GM19035 (cell line): ENCODE data around the gene TRIM66.
"Not testable (repeated sequence)": the region's sequence is repeated elsewhere in the genome, so short reads cannot be mapped to it uniquely, and the experiment has no call there.

Experiments
- ATAC-seq: cut with Tn5 transposase; IDR thresholded peaks from one replicate; pipeline ENCODE4 v1.9.1; 2021; ENCODE audit not compliant: unreplicated experiment

Gene TRIM66

DNA sequence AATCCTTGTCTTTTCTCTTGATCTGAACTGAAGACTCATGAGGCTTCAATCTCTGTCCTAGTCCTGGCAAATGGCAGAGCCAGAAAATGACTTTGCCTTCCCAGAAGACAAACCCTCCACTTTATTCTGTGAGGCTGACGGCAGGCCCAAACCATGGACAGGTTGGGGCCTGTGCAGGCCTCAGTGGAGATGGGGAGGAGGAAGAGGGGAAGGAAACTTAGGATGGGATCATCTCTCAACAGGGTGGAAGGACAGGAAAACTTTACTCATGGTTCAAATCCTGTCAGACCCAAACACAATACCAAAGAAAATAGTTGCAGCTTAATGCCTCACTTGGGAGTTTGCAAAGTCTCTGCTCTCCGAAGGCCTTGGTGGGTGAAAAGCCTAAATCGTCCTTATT lies 10.0 kb upstream of the TRIM66 start:
- no peak for ATAC-seq

DNA sequence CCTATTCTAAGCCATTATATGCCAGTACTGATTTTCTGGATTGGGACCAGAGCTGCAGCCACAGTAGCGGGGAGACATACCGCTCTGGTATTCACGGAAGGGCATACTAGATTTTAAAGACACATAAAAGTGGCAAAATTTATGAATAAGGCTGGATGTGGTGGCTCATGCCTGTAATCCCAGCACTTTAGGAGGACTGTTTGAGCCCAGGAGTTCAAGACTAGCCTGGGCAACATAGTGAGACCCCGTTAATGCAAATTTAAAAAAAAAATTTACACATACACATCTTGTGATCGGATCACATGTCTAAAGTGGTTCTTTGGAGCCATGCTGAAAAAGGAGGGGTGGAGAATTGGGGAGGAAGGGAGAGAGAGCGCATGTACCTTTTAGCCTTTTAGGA lies 9.1 kb upstream of the TRIM66 start:
- no peak for ATAC-seq

GRCh38 chr11:8690374-8691342 lies 8.2 kb upstream of the TRIM66 start:
- ATAC-seq: no peak

DNA sequence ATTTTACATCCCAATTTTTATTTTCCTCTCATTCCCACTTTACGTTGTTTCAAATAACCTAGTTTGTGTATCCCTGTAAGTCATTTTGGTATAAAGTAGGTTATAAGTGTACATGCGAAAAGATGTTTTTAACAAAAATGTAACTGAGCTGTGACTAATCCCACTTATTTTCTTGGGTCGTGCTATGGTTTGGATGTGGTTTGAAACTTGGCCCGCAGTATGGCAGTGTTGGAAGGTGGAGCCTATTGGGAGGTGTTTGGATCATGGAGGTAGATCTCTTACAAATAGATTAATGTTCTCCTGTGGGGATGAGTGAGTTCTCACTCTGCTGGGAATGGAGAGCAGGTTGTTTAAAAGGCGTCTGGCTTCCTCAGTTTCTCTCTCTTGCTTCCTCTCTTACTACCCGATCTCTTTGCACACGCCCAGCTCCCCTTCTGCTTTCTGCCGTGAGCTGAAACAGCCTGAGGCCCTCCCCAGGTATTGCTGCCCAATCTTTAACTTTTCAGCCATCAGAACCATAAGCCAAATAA lies 7.3 kb upstream of the TRIM66 start:
- ATAC-seq: no peak

GRCh38 chr11:8688414-8689362 lies 6.2 kb upstream of the TRIM66 start:
- ATAC-seq: peak; percentile 93

GRCh38 chr11:8686325-8686724 lies 3.9 kb upstream of the TRIM66 start:
- no peak for ATAC-seq

DNA sequence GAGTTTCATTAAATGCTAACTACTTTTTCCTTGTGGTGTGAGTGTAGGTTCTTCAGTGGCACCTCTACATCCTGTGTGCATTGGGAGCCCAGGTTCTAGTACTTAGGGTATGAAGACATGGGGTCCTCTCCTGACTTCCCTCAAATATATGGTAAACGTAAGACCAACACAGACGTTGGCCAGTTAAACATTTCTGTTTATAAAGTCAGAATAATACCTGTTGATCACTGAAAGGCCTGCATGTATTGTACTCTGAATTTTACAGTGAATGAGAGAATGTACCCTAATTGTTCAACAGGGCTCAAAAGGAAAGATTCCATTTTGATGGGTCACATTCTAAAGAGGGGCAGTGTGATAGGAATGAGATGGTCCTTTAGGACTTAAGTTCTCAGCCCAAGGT lies 3.4 kb upstream of the TRIM66 start:
- ATAC-seq: no peak

- no peak for ATAC-seq
These were observed 2.8 kb upstream of the TRIM66 start for GRCh38 chr11:8685306-8685705.

DNA sequence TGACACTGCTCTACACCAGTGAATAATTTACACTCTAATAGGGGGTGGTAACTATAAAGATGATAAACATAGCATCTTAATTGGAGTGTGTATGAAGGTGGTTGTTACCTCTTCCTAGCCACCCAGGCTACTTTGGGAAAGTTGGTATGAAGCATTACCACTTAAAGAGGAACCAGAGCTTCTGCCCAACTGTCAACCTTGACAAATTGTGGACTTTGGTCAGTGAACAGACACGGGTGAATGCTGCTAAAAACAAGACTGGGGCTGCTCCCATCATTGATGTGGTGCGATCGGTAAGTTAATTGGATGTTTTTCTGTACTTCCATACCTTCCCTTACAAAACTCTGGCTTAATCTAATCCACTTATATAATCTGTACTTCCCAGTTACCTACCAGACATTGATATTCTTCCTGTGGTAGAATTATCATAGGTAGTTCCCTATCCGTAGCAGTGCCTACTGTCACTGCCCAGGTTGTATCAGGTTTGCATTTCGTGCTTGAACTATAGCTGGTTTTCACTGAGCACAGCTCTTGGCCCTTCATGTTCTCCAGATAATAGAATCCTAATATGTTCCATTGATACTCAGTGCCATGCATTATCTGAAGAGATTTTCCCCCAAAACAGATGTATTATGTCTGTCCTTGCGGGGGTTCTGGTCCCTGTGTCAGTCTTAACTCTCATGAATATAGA lies 2.3 kb upstream of the TRIM66 start:
- ATAC-seq: no peak

GRCh38 chr11:8683115-8683807 lies 796 bp upstream of the TRIM66 start:
- peak; percentile 0 for ATAC-seq

GRCh38 chr11:8681837-8682302 lies 595 bp downstream of the TRIM66 start:
- no peak for ATAC-seq

DNA sequence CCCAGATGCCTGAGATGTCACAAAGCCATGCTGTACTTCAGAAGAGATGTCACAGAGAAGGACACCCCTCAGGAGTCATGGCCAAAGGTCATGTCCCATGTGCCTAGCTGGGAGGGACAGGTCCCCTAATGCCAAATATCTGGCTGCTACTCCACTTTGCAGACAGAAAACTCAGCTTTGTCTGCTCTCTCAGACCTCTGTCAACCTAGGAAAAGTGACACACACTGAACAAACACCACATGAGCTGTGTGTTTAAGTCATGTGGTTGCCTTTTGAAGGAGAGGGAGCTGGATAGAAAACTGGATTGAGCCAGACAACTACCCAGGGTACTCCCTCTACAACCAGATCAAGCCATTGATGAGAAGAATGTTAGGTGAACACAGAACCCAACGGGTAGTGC lies 3.5 kb downstream of the TRIM66 start:
- no peak for ATAC-seq

GRCh38 chr11:8676458-8676857 lies 6.0 kb downstream of the TRIM66 start:
- no peak for ATAC-seq

GRCh38 chr11:8674859-8675258 lies 7.6 kb downstream of the TRIM66 start:
- ATAC-seq: no peak

- ATAC-seq: no peak
These were observed 10.1 kb downstream of the TRIM66 start for GRCh38 chr11:8672346-8672745.

DNA sequence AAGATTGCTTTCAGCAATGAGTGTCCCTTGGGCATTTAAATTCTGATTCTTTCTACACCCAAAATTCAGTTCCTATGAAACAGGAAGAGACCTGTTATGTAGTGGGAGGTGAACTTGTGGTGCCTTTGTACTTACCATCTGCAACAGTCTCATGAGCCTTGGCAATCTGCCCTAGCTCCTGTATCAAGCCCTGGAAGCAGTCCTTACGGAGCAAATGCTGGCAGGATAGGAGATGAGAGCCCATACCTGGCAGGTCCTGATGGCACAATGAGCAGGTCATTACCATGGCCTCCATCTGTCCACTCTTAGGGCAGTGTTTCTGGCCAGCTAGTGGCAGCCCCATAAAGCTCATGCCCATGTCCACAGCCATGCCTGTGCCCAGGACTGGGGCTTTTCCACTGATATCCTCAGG lies 10.8 kb downstream of the TRIM66 start:
- no peak for ATAC-seq

DNA sequence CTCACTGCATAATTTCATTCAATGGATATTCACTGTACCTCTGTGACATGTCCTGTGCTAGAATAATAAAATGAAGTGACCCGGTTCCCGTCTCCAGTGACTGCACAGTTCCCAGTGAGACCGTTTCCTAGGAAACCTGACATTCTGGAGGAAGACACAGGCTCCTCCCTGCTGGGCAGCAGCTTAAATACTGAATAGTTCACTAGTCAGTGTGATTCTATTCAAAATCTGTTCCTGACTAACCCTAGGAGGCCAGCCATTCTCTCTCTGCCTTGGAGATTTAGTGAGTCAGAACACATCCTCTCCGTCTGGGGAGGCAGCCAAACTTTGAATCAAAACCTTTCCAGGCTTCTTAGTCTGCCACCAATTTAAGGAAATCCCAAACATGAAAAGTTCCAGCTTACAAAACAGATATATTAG lies 11.3 kb downstream of the TRIM66 start:
- ATAC-seq: no peak

- not testable (repeated sequence) for ATAC-seq
These were observed 12.4 kb downstream of the TRIM66 start for GRCh38 chr11:8670081-8670480.

DNA sequence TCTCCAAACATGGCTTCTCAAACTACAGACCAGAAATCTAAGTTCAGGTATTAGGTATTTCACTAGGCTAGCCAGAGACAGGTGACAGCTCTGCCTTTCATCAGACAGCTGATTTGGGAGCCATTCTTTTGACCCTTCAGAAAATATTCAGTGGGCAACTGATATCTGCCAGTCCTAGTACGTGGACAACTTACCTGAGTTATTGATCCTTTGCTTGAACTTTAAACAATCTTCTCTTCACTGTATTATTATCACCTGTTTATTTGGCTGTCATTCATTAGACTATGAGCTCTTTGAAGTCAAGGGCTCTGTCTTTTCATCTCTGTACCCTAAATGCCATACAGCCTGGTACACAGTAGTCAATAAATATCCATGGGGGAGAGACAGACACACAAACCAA lies 17.2 kb downstream of the TRIM66 start:
- no peak for ATAC-seq
